AG08395 (cell line): ENCODE results near the gene SMO.
"Not testable (repeated sequence)": the region's sequence is repeated elsewhere in the genome, so short reads cannot be mapped to it uniquely, and the experiment has no call there.

Experiments used
- DNase-seq: peaks from one replicate; pipeline ENCODE4 v3.0.0; 2012; ENCODE audit warnings: mixed read lengths, low spot score

Gene SMO

DNA sequence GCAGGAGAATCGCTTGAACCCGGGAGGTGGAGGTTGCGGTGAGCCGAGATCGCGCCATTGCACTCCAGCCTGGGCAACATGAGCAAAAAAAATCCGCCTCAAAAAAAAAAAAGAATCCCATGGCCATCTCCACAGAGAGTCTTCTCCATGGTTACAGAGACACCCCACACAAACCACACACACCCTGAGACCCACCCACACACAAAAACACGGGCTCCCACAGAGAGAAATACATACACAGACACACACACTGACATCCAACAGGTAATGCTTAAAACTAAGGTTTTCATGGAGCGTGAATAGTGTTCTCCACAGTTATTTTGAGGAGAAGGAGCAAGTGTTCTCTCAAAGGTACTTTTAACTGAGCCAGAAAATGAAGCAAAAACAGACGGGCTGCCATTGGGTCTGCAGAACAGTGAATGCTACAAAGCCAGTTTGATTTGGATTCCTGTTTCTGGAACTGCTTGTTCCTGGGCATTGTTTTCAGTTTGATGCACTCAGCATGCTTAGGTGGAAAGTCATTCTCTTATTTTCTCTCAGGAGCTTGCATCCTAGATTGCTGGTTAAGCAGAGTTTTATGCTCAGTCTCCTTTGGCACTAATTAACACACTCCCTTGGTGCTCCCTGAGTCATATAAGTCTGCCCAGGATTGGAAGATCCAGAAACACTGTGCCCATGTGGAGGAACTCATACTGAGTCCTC, 51.8 kb downstream of the SMO start:
- DNase-seq = no peak

DNA sequence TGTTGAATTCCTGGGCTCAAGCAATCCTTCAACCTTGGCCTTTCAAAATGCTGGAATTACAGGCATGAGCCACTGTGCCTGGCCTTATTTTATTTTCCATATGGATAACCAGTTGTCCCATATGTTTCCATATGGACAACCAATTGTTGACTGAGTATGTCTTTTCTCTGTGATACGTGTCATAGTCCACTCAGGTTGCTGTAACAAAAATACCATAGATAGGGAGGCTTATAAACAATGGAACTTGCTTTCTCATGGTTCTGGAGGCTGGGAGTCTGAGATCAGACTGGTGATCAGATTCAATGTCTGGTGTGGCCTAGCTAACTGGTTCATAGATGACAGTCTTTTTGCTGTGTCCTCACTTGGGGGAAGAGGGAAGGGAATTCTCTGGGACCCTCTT, 55.8 kb downstream of the SMO start:
- no peak for DNase-seq

DNA sequence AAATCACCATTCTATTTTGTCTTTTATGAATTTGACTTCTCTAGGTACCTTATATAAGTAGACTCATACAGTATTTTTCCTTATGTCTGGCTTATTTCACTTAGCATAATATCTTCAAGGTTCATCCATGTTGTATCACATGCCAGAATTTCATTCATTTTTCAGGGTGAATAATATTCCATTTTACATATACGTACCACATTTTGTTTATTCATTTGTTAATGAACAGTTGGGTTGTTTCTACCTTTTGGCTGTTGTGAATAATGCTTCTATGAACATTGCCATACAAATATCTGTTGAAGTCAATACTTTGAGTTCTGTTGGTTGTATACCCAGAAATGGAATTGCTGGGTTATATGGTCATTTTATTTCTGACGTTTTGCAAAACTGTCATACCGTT, 57.1 kb downstream of the SMO start:
- DNase-seq = no peak

DNA sequence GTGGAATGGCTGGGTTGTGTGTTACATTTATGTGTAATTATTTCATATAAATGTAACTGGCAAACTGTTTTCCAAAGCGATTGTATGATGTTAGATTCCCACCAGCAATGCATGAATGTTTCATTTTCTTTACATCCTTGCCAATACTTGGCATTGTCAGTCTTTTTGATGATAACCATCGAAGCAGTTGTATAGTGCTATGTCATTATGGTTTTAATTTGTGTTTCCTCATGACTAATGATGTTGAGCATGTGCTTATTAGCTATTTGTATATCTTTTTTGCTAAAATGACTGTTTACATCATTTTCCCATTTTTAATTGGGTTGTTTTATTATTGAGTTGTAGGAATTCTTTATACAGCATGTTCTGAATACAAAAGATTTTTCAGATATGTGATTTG, 58.7 kb downstream of the SMO start:
- no peak for DNase-seq

DNA sequence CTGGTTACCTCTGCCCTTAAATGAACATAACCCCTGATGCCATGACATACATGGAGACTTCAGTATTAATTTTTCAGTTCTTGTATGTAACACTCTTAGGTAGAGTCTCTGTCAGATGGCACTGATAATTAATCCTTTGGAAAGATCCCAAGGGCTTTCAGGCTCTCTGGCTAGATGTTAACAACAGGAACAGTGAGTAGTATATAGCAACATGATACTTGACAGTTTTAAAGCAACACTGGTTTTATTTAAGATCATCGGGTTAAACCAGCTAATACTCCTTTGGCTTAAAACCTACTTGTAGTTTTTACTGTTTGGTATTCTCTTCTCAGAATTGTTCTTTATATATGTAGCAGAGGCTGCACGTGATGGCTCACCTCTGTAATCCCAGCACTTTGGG, 63.7 kb downstream of the SMO start:
- DNase-seq = no peak

DNA sequence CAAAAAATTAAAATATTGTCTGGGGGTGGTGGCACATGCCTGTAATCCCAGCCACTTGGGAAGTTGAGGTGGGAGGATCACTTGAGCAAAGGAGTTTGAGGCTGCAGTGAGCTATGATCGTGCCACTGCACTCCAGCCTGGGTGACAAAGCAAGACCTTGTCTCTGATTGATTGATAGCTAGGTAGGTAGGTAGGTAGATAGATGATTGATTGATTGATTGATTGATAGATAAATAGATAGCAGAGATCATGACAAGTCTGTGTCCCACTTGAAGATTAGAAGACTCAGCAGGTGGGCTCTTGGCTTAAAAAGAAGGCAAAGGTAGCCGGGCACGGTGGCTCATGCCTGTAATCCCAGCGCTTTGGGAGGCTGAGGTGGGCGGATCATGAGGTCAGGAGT, 64.2 kb downstream of the SMO start:
- DNase-seq = not testable (repeated sequence)

DNA sequence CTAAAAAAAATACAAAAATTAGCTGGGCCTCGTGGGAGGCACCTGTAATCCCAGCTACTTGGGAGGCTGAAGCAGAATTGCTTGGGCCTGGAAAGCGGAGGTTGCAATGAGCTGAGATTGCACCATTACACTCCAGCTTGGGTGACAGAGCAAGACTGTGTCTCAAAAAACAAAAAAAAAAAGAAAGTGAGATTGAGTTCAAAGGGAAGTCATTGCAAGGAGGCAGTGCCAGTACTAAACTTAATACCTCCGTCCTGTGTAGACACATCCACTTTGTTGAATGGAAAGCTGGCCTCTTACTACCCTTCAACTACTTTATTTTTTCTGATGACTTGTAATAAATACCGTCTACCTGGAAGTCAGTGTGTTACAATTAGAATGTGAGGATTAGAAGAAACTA, 67.4 kb downstream of the SMO start:
- no peak for DNase-seq

DNA sequence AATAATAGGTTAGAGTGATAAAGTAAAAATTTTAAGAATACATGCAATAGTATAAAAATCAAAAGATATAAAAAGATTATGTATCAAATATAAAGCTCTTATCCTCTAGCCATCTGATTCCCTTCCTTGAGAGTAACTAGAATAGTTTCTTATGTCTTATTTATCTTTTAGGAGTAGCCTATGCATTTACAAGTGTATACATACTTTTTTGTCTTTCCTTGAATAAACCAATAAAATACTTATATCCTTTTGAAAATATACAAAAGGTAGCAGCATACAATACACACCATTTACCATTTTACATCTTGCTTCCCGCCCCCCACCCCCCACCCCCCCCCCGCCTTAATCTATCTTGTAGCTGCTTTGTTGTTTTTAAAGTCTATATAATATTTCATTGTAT, 67.8 kb downstream of the SMO start:
- DNase-seq = no peak

DNA sequence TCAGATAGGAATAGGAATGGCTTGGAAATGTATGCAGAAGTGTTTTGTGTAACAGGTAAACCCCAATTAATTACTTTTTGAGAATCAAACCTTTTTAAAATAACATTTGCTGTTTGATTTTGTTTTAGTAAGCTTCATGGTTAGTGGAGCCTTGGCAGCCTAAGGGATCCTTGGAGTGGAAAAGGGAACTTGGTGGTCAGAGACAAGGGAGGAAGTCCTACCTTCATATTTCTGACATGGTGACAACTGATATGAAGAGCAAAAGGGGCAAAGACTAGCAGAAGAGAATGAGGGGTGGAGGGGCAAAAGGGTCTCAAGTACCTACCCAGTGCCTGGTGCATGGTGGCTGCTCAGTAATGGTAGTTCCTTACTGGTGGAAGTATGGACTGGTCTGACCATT, 68.7 kb downstream of the SMO start:
- DNase-seq = no peak

DNA sequence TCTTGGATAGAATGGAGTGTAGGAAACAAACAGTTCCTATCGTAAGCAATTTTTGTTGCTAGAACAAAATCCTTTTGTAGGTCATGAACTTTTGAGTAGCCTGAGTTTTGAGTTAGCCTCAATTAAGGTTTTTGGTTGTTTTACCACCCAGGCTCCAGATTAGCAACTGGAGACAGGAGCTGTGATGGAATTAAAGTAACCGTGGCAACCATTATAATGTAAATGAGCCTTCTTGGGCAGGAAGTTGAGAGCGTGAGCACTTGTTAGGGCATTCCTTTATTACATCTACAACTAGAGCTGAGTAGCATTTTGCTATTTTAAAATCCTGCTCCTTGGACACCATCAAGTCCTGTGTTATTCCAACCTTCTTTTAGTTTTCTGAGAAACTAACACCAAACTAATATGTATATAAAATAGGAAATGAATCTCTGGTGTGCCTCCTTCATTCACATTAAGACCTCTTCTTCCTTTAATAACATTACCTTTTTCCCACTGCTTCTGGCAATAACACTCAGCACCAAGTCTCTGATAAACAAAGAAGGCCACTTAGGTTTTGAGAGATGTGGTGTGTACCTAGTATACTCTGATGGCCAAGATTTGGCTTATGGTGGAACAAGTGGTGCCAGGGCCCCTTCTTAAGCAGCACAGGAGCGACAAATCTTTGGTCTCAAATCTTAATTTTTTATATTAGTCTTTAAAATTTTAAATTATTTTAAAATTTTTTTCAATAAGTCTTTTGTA, 70.4 kb downstream of the SMO start:
- DNase-seq = no peak

DNA sequence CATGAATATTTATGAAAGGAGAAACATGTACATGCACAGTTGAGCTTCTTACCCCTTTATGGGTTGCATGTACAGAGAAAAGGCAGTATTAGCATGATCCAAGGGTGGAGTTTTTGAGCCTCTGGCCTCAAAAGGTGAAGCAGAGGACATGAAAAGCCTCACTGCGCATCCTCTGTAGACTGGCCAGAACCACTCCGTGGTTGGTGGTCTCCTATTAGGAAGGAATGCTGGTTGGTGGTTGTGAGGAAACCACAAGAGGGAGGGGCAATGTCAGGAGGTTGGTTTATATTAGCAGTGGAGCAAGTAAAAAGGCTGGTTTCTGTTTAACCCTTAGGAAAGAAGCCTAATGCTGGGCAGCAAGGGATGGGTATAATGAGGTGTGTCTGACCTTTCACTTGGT, 73.9 kb downstream of the SMO start:
- no peak for DNase-seq
